Effector memory CD8-positive, alpha-beta T cell (primary cell): ENCODE results near the gene ADAM8.
"Not testable (repeated sequence)": the region's sequence is repeated elsewhere in the genome, so short reads cannot be mapped to it uniquely, and the experiment has no call there.

Experiments
- ATAC-seq: fragments of 150-1000 bp; cut with Tn5 transposase; replicated peaks from 2 replicates; pipeline ENCODE4 v1.10.0; 2021; ENCODE audit warnings: mild to moderate bottlenecking, moderate library complexity
- DNase-seq, 3 experiments: peaks; one replicate each; pipeline ENCODE4 v3.0.0; 2021
- H3K27ac Mint-ChIP-seq, 2 donors: one replicate each; pipeline ENCODE4 v1.8.0; 2022; ENCODE audit warnings: mild to moderate bottlenecking in 2 of 2, mixed read lengths in 2 of 2, moderate library complexity in 2 of 2
- H3K27me3 Mint-ChIP-seq, 2 donors: one replicate each; pipeline ENCODE4 v1.8.0; 2022; ENCODE audit warnings: mixed read lengths in 2 of 2
- H3K36me3 Mint-ChIP-seq: one replicate; pipeline ENCODE4 v1.8.0; 2022; ENCODE audit warnings: mild to moderate bottlenecking, moderate library complexity, mixed read lengths; ENCODE audit not compliant: insufficient read depth
- H3K4me1 Mint-ChIP-seq, 2 donors: one replicate each; pipeline ENCODE4 v1.8.0; 2022; ENCODE audit warnings: low read depth in 2 of 2, mixed read lengths in 2 of 2
- H3K4me3 Mint-ChIP-seq, 2 donors: one replicate each; pipeline ENCODE4 v1.8.0; 2022; ENCODE audit warnings: mild to moderate bottlenecking in 2 of 2, mixed read lengths in 2 of 2, moderate library complexity in 2 of 2
- H3K9me3 Mint-ChIP-seq, 2 donors: one replicate each; pipeline ENCODE4 v1.8.0; 2022; ENCODE audit warnings: mixed read lengths in 2 of 2
- total RNA-seq, 9 experiments: gene quantifications; one replicate each; lab custom pipeline; 2026; lab: John Stamatoyannopoulos, UW

ADAM8 gene
- total RNA-seq, result 60.3 to 201 (median 125) reads per million in 9 experiments

- H3K36me3 Mint-ChIP-seq, result peaks cover 47% of the 10 kb centered on the region
- peak; percentile 50 to 60 (median 53) for DNase-seq
These were observed at the start of gene ADAM8 for GRCh38 chr10:133276435-133277201. Gene ADAM8, minus strand, starts transcription at chr10:133276868. Its CDS starts 51 bp downstream, at chr10:133276817.

DNA sequence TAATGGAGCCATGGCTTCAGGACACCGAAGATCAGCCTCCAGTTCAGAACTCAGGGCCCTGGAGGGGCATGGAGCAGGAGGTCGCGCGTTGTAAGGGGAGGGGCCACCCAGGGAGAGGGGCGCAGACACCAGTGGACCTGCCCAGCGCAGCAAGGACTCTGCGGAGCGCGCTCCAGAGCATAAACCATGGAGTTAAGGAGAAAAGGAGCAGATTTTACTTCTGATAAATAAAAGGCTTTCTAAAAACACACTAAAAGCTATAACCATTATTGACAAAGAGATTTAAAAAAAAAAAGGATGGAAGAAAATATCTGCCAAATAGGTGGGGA lies 49.5 kb upstream of the ADAM8 start:
- H3K4me3 Mint-ChIP-seq, result peak overlapping the region in 1 of 2 donors; percentile 27
- DNase-seq, result no peak
- ATAC-seq, result no peak
- peaks cover 4 to 9% of the 10 kb centered on the region in 2 donors for H3K4me1 Mint-ChIP-seq
- H3K9me3 Mint-ChIP-seq, result no peaks in the 10 kb centered on the region
- no peak overlapping the region for H3K27ac Mint-ChIP-seq
- peaks cover 5% of the 10 kb centered on the region for H3K36me3 Mint-ChIP-seq
- peaks cover 35 to 53% of the 10 kb centered on the region in 2 donors for H3K27me3 Mint-ChIP-seq

More at GRCh38 chr10:133276435-133277201, at the start of gene ADAM8:
- Mint-ChIP-seq H3K27me3 (no peaks in the 10 kb centered on the region), H3K9me3 (no peaks in the 10 kb centered on the region), H3K4me1 (peaks cover 19 to 35% of the 10 kb centered on the region in 2 donors), H3K27ac (peak within 1 kb of the TSS; percentile 98 to 99), H3K4me3 (peak within 1 kb of the TSS; percentile 90 to 91)
- ATAC-seq, result peak; percentile 18

- Mint-ChIP-seq H3K4me1 (peaks cover 4 to 9% of the 10 kb centered on the region in 2 donors), H3K36me3 (peaks cover 5% of the 10 kb centered on the region), H3K9me3 (no peaks in the 10 kb centered on the region), H3K27me3 (peaks cover 35 to 53% of the 10 kb centered on the region in 2 donors), H3K4me3 (peak overlapping the region; percentile 74 to 75), H3K27ac (peak overlapping the region in 1 of 2 donors; percentile 67)
- ATAC-seq (peak; percentile 20), DNase-seq (no peak)
These were observed 49.0 kb upstream of the ADAM8 start for GRCh38 chr10:133325440-133326222.

- H3K9me3 Mint-ChIP-seq, result no peaks in the 10 kb centered on the region
- peak overlapping the region in 1 of 2 donors; percentile 67 for H3K27ac Mint-ChIP-seq
- H3K4me3 Mint-ChIP-seq, result peak overlapping the region; percentile 74 to 75
- DNase-seq (no peak), ATAC-seq (no peak)
- H3K36me3 Mint-ChIP-seq, result peaks cover 5% of the 10 kb centered on the region
- H3K27me3 Mint-ChIP-seq, result peaks cover 34 to 51% of the 10 kb centered on the region in 2 donors
- H3K4me1 Mint-ChIP-seq, result peaks cover 2 to 7% of the 10 kb centered on the region in 2 donors
These were observed 48.2 kb upstream of the ADAM8 start for GRCh38 chr10:133324857-133325260.

DNA sequence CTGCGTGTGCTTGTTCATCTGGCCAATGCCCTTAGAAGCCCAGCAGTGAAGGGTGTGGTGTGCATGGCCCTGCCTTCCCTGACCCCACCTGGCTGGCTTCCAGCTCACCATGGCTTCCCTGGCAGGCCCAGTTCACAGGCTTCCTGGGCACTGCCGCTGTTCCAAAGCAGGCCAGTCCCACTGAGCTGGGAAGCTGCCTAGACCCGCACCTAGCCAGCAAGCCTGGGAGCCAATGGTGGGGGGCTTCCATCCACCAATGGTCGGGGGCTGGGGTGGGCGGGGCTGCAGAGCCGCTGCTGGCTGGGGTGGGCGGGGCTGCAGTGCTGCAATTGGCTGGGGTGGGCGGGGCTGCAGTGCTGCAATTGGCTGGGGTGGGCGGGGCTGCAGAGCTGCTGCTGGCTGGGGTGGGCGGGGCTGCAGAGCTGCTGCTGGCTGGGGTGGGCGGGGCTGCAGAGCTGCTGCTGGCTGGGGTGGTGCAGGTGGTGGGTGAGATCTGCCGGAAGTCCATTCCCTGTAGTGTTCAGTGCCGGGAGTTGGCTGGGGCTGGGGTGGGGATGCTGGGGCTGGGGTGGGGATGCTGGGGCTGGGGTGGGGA lies 47.6 kb upstream of the ADAM8 start:
- Mint-ChIP-seq H3K27ac (no peak overlapping the region), H3K4me3 (no peak overlapping the region), H3K4me1 (peaks cover 0 to 8% of the 10 kb centered on the region in 2 donors), H3K27me3 (peaks cover 28 to 48% of the 10 kb centered on the region in 2 donors), H3K9me3 (no peaks in the 10 kb centered on the region), H3K36me3 (peaks cover 5% of the 10 kb centered on the region)
- ATAC-seq (peak; percentile 82), DNase-seq (peak in 1 of 3 experiments; percentile 37)

- peaks cover 20 to 33% of the 10 kb centered on the region in 2 donors for H3K27me3 Mint-ChIP-seq
- peaks cover 0 to 11% of the 10 kb centered on the region in 2 donors for H3K4me1 Mint-ChIP-seq
- H3K36me3 Mint-ChIP-seq, H3K4me3 Mint-ChIP-seq, ATAC-seq, H3K27ac Mint-ChIP-seq, DNase-seq, H3K9me3 Mint-ChIP-seq: not testable (repeated sequence)
These were observed 45.5 kb upstream of the ADAM8 start for GRCh38 chr10:133322064-133322709.

DNA sequence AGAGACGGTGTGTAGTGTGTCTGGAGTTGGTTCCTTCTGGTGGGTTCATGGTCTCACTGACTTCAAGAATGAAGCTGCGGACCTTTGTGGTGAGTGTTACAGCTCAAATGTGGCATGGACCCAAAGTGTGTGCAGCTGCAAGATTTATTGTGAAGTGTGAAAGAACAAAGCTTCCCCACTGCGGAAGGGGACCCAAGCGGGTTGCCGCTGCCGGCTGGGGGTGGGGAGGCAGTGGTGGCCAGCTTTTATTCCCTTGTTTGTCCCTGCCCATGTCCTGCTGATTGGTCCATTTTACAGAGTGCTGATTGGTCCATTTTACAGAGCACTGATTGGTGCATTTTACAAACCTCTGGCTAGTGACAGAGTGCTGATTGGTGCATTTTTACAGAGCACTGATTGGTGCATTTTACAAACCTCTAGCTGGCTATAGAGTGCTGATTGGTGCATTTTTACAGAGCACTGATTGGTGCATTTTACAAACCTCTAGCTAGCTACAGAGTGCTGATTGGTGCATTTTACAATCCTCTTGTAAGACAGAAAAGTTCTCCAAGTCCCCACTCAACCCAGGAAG lies 44.3 kb upstream of the ADAM8 start:
- not testable (repeated sequence) for H3K9me3 Mint-ChIP-seq, H3K4me3 Mint-ChIP-seq, DNase-seq, H3K4me1 Mint-ChIP-seq, ATAC-seq, H3K36me3 Mint-ChIP-seq, H3K27ac Mint-ChIP-seq
- H3K27me3 Mint-ChIP-seq, result peaks cover 7 to 20% of the 10 kb centered on the region in 2 donors

GRCh38 chr10:133318494-133319127 lies 41.9 kb upstream of the ADAM8 start:
- no peaks in the 10 kb centered on the region for H3K9me3 Mint-ChIP-seq
- peaks cover 0 to 9% of the 10 kb centered on the region in 2 donors for H3K27me3 Mint-ChIP-seq
- H3K4me3 Mint-ChIP-seq, result peak overlapping the region; percentile 40 to 41
- peaks cover 5 to 6% of the 10 kb centered on the region in 2 donors for H3K4me1 Mint-ChIP-seq
- H3K36me3 Mint-ChIP-seq, result peaks cover 4% of the 10 kb centered on the region
- peak; percentile 64 to 71 (median 70) for DNase-seq
- ATAC-seq, result peak; percentile 96
- no peak overlapping the region for H3K27ac Mint-ChIP-seq

- DNase-seq, result no peak
- Mint-ChIP-seq H3K9me3 (no peaks in the 10 kb centered on the region), H3K27ac (no peak overlapping the region), H3K4me1 (peaks cover 5 to 6% of the 10 kb centered on the region in 2 donors), H3K4me3 (no peak overlapping the region), H3K36me3 (peaks cover 5% of the 10 kb centered on the region), H3K27me3 (peaks cover 0 to 9% of the 10 kb centered on the region in 2 donors)
- no peak for ATAC-seq
These were observed 40.1 kb upstream of the ADAM8 start for GRCh38 chr10:133316732-133317131.

GRCh38 chr10:133316266-133316665 lies 39.6 kb upstream of the ADAM8 start:
- no peaks in the 10 kb centered on the region for H3K9me3 Mint-ChIP-seq
- peaks cover 0 to 9% of the 10 kb centered on the region in 2 donors for H3K27me3 Mint-ChIP-seq
- no peak for ATAC-seq

GRCh38 chr10:133315847-133316246 lies 39.2 kb upstream of the ADAM8 start:
- Mint-ChIP-seq H3K9me3 (no peaks in the 10 kb centered on the region), H3K27ac (no peak overlapping the region), H3K27me3 (peaks cover 0 to 9% of the 10 kb centered on the region in 2 donors), H3K4me1 (peaks cover 5 to 6% of the 10 kb centered on the region in 2 donors), H3K4me3 (no peak overlapping the region), H3K36me3 (peaks cover 11% of the 10 kb centered on the region)
- ATAC-seq (no peak), DNase-seq (no peak)

More at GRCh38 chr10:133316266-133316665, 39.6 kb upstream of the ADAM8 start:
- Mint-ChIP-seq H3K27ac (no peak overlapping the region), H3K36me3 (peaks cover 8% of the 10 kb centered on the region), H3K4me3 (no peak overlapping the region), H3K4me1 (peaks cover 5 to 6% of the 10 kb centered on the region in 2 donors)
- DNase-seq, result no peak

DNA sequence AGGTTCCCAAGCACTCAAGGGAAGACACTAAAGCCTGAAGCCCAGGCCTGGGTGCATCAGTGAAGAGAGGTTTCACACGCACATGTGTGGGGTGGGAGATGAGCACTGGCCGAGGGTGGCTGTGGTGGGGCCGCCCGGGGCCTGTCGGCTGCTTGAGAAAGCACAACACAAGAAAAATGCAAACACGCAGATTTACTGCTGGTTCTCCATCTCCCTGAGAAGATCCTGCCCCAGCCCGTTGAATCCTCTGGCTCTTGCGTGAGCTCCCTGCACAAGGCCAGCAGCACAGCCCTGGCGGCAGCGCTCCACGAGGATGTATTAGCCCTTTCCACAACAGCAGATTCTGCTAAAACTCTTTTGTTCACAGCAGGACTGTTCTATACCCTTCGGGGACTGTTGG lies 38.2 kb upstream of the ADAM8 start:
- no peak for DNase-seq
- peaks cover 0 to 9% of the 10 kb centered on the region in 2 donors for H3K27me3 Mint-ChIP-seq
- no peak overlapping the region for H3K4me3 Mint-ChIP-seq

More for the DNA sequence above, 38.2 kb upstream of the ADAM8 start:
- ATAC-seq, result no peak
- H3K27ac Mint-ChIP-seq, result peak overlapping the region; percentile 33 to 50
- H3K9me3 Mint-ChIP-seq, result no peaks in the 10 kb centered on the region
- peaks cover 5 to 6% of the 10 kb centered on the region in 2 donors for H3K4me1 Mint-ChIP-seq
- peaks cover 17% of the 10 kb centered on the region for H3K36me3 Mint-ChIP-seq
